HG02973 (cell line): ENCODE results near the gene DDX5.
A peak's percentile ranks its signal among the peaks of the same experiment; 100 is the strongest.

Experiments
- ATAC-seq: cut with Tn5 transposase; IDR thresholded peaks from one replicate; pipeline ENCODE4 v1.9.1; 2021; ENCODE audit warnings: moderate library complexity; ENCODE audit not compliant: unreplicated experiment

DDX5 gene

GRCh38 chr17:64506201-64506575 lies at the start of gene DDX5:
TSS of gene DDX5 (minus strand) at chr17:64506289. CDS start at chr17:64506119, 170 bp downstream.
- peak; percentile 55 for ATAC-seq

GRCh38 chr17:64555281-64555680 lies 49.2 kb upstream of the DDX5 start:
- ATAC-seq, result no peak

- ATAC-seq, result no peak
Observed at GRCh38 chr17:64554028-64554637, 48.0 kb upstream of the DDX5 start.

GRCh38 chr17:64551461-64551860 lies 45.4 kb upstream of the DDX5 start:
- ATAC-seq, result no peak

GRCh38 chr17:64547319-64547718 lies 41.2 kb upstream of the DDX5 start:
- ATAC-seq, result no peak

GRCh38 chr17:64546716-64547115 lies 40.6 kb upstream of the DDX5 start:
- no peak for ATAC-seq

GRCh38 chr17:64544742-64545141 lies 38.7 kb upstream of the DDX5 start:
- ATAC-seq, result no peak

- ATAC-seq, result no peak
Observed at GRCh38 chr17:64540118-64540776, 34.2 kb upstream of the DDX5 start.

GRCh38 chr17:64538508-64539130 lies 32.5 kb upstream of the DDX5 start:
- ATAC-seq, result no peak

- no peak for ATAC-seq
Observed at GRCh38 chr17:64537488-64537887, 31.4 kb upstream of the DDX5 start.

- no peak for ATAC-seq
Observed at GRCh38 chr17:64536913-64537312, 30.8 kb upstream of the DDX5 start.

- no peak for ATAC-seq
Observed at GRCh38 chr17:64535357-64535756, 29.3 kb upstream of the DDX5 start.

GRCh38 chr17:64534187-64534586 lies 28.1 kb upstream of the DDX5 start:
- ATAC-seq, result no peak

- no peak for ATAC-seq
Observed at GRCh38 chr17:64533784-64534183, 27.7 kb upstream of the DDX5 start.

- ATAC-seq, result no peak
Observed at GRCh38 chr17:64532409-64532808, 26.3 kb upstream of the DDX5 start.

GRCh38 chr17:64531955-64532371 lies 25.9 kb upstream of the DDX5 start:
- no peak for ATAC-seq

- ATAC-seq, result no peak
Observed at GRCh38 chr17:64529221-64529620, 23.1 kb upstream of the DDX5 start.

GRCh38 chr17:64527914-64528313 lies 21.8 kb upstream of the DDX5 start:
- no peak for ATAC-seq

- no peak for ATAC-seq
Observed at GRCh38 chr17:64520359-64520758, 14.3 kb upstream of the DDX5 start.

GRCh38 chr17:64519601-64520000 lies 13.5 kb upstream of the DDX5 start:
- no peak for ATAC-seq

GRCh38 chr17:64515829-64516228 lies 9.7 kb upstream of the DDX5 start:
- ATAC-seq, result no peak

GRCh38 chr17:64515419-64515818 lies 9.3 kb upstream of the DDX5 start:
- no peak for ATAC-seq
